Fibroblast of lung (primary cell): ENCODE data around the gene IGF2R. TPM values are rescaled to one million over a fixed set of nuclear protein-coding genes. Genes with fewer than 3 reads are reported as not detected.

Source experiments
- DNase-seq, 2 donors: peaks; one replicate each; pipeline versions ENCODE4 v3.0.0 to v3.0.0-alpha.2; 2010; ENCODE audit warnings: low read depth in 2 of 2
- H2AFZ ChIP-seq: 2 replicates; pipeline ENCODE4 v1.5.1; 2012; ENCODE audit warnings: low read length, control low read depth, inconsistent platforms
- H3K27ac ChIP-seq: 2 replicates; pipeline ENCODE4 v1.5.1; 2011; ENCODE audit warnings: low read length, control low read depth; ENCODE audit not compliant: insufficient read depth
- H3K27me3 ChIP-seq: 2 replicates; pipeline ENCODE4 v1.5.1; 2011; ENCODE audit warnings: mild to moderate bottlenecking, low read length; ENCODE audit not compliant: control insufficient read depth, insufficient read depth
- H3K36me3 ChIP-seq: 2 replicates; pipeline ENCODE4 v1.5.1; 2011; ENCODE audit warnings: low read length; ENCODE audit not compliant: control insufficient read depth, insufficient read depth
- H3K4me1 ChIP-seq: 2 replicates; pipeline ENCODE4 v1.5.1; 2011; ENCODE audit warnings: low read length; ENCODE audit not compliant: control insufficient read depth, insufficient read depth; ENCODE audit errors: extremely low read depth
- H3K4me2 ChIP-seq: 2 replicates; pipeline ENCODE4 v1.5.1; 2011; ENCODE audit warnings: low read length, control low read depth; ENCODE audit not compliant: insufficient read depth; ENCODE audit errors: extremely low read depth
- H3K4me3 ChIP-seq, 4 experiments: fragments of 200-600 bp in 1 of 4; sonication (generic) in 1 of 4; replicated peaks in 1 of 4; 2 replicates each; pipeline ENCODE4 v1.5.1; 2011 to 2016; ENCODE audit warnings: low read length in 4 of 4, low read depth in 3 of 4, mild to moderate bottlenecking in 3 of 4, control low read depth in 2 of 4, inconsistent platforms in 1 of 4, mixed read lengths in 1 of 4; ENCODE audit not compliant: insufficient read depth in 1 of 4; ENCODE audit errors: control extremely low read depth in 1 of 4
- H3K79me2 ChIP-seq: 2 replicates; pipeline ENCODE4 v1.5.1; 2012; ENCODE audit warnings: mild to moderate bottlenecking, low read length, inconsistent platforms; ENCODE audit not compliant: control insufficient read depth, insufficient read depth
- H3K9ac ChIP-seq: 2 replicates; pipeline ENCODE4 v1.5.1; 2011; ENCODE audit warnings: mild to moderate bottlenecking, low read length, control low read depth; ENCODE audit not compliant: insufficient read depth
- H3K9me3 ChIP-seq: 2 replicates; pipeline ENCODE4 v1.5.1; 2012; ENCODE audit warnings: low read depth, low read length; ENCODE audit not compliant: control insufficient read depth, insufficient read depth
- H4K20me1 ChIP-seq: 2 replicates; pipeline ENCODE4 v1.5.1; 2011; ENCODE audit warnings: low read length; ENCODE audit not compliant: control insufficient read depth, insufficient read depth; ENCODE audit errors: extremely low read depth
- CTCF ChIP-seq, 2 donors: IDR thresholded peaks in 1 of 2; conservative IDR thresholded peaks in 1 of 2; 1 replicate in 1 of 2; 2 replicates in 1 of 2; pipeline ENCODE4 v1.5.1; 2011 to 2012; ENCODE audit warnings: low read length in 2 of 2, control low read depth in 1 of 2, inconsistent platforms in 1 of 2, low read depth in 1 of 2, mild to moderate bottlenecking in 1 of 2
- EZH2 ChIP-seq: IDR thresholded peaks from 2 replicates; pipeline ENCODE4 v1.5.1; 2012; ENCODE audit warnings: low read length, control low read depth, mild to moderate bottlenecking; ENCODE audit errors: missing control alignments
- polyA plus RNA-seq, 2 donors: library from polyadenylated mRNA; depleted of rRNA in 1 of 2; stranded (reverse) in 1 of 2; unstranded in 1 of 2; fragments of >200 nt; gene quantifications; 2 replicates each; pipeline ENCODE4 v1.2.1, GENCODE V29; 2011 to 2012; ENCODE audit warnings: missing spikeins in 1 of 2
- total RNA-seq: library from RNA; depleted of rRNA; stranded (reverse); fragments of >200 nt; gene quantifications from 2 replicates; pipeline ENCODE4 v1.2.1, GENCODE V29; 2014

Gene IGF2R
- total and polyA plus RNA-seq, 2 donors (not counting 1 experiment from before 2014, with no cell fraction given), result 37.6 to 300 TPM

DNA sequence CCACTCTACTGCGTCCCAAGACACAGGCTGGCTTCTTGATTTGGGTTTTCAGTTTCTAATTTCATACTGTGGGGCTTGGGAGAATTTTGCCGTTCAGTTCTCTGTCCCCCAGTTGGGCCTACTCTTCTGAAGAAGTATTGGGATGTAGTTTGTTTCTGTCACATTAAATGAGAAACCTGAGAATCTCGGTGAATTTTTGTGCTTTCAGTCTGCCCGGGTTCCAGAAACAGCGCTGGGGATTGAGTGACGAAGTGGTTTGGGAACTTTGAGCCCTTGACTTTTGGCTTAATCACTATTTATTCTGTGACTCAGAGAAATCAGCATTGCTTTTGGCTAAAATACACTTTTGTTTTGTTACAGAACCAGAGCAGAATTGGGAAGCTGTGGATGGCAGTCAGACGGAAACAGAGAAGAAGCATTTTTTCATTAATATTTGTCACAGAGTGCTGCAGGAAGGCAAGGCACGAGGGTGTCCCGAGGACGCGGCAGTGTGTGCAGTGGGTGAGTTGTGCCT, 74.0 kb downstream of the IGF2R start:
- Histone ChIP-seq H4K20me1 (no peaks in the 10 kb centered on the region), H3K4me3 (peak overlapping the region in 1 of 4 experiments; percentile 22), H3K4me2 (no peak overlapping the region), H3K27me3 (no peaks in the 10 kb centered on the region), H3K9me3 (no peaks in the 10 kb centered on the region), H3K27ac (peak overlapping the region; percentile 31), H3K9ac (no peak overlapping the region), H2AFZ (no peak overlapping the region), H3K4me1 (peaks cover 9% of the 10 kb centered on the region), H3K36me3 (peaks cover 24% of the 10 kb centered on the region), H3K79me2 (peaks cover 2% of the 10 kb centered on the region)
- TF ChIP-seq CTCF (conservative IDR thresholded peaks at IDR 0.05 in 1 of 2, IDR thresholded peaks at IDR 0.05 in 1 of 2; ENCODE audit: low read depth in 1 of 2, low read length in 2 of 2) (no peak), EZH2 (no peak)
- DNase-seq, result peak; percentile 68 to 75

- no peak overlapping the region for H3K27ac ChIP-seq
These were observed 74.9 kb downstream of the IGF2R start for GRCh38 chr6:160043784-160044183.

GRCh38 chr6:160044687-160045086, 75.8 kb downstream of the IGF2R start:
- H3K9ac ChIP-seq, result no peak overlapping the region
- H3K79me2 ChIP-seq, result no peaks in the 10 kb centered on the region
- H3K9me3 ChIP-seq, result no peaks in the 10 kb centered on the region
- no peaks in the 10 kb centered on the region for H3K27me3 ChIP-seq
- H3K4me1 ChIP-seq, result peaks cover 9% of the 10 kb centered on the region
- H3K4me3 ChIP-seq, result no peak overlapping the region
- no peak for TF ChIP-seq CTCF (conservative IDR thresholded peaks at IDR 0.05 in 1 of 2, IDR thresholded peaks at IDR 0.05 in 1 of 2; ENCODE audit: low read depth in 1 of 2, low read length in 2 of 2)
- TF ChIP-seq EZH2, result no peak
- no peak overlapping the region for H2AFZ ChIP-seq
- no peak overlapping the region for H3K4me2 ChIP-seq
- DNase-seq, result no peak
- H4K20me1 ChIP-seq, result no peaks in the 10 kb centered on the region
- H3K36me3 ChIP-seq, result peaks cover 27% of the 10 kb centered on the region
- no peak overlapping the region for H3K27ac ChIP-seq

More at GRCh38 chr6:160043784-160044183, 74.9 kb downstream of the IGF2R start:
- Histone ChIP-seq H3K4me3 (peak overlapping the region in 1 of 4 experiments; percentile 22), H3K27me3 (no peaks in the 10 kb centered on the region), H3K79me2 (no peaks in the 10 kb centered on the region), H2AFZ (no peak overlapping the region), H3K9me3 (no peaks in the 10 kb centered on the region), H4K20me1 (no peaks in the 10 kb centered on the region), H3K4me2 (no peak overlapping the region), H3K9ac (no peak overlapping the region), H3K36me3 (peaks cover 29% of the 10 kb centered on the region), H3K4me1 (peaks cover 9% of the 10 kb centered on the region)
- DNase-seq, result no peak
- TF ChIP-seq CTCF (conservative IDR thresholded peaks at IDR 0.05 in 1 of 2, IDR thresholded peaks at IDR 0.05 in 1 of 2; ENCODE audit: low read depth in 1 of 2, low read length in 2 of 2), result no peak
- TF ChIP-seq EZH2, result no peak
